Measurements from ENCODE around the gene STH.

STH gene

DNA sequence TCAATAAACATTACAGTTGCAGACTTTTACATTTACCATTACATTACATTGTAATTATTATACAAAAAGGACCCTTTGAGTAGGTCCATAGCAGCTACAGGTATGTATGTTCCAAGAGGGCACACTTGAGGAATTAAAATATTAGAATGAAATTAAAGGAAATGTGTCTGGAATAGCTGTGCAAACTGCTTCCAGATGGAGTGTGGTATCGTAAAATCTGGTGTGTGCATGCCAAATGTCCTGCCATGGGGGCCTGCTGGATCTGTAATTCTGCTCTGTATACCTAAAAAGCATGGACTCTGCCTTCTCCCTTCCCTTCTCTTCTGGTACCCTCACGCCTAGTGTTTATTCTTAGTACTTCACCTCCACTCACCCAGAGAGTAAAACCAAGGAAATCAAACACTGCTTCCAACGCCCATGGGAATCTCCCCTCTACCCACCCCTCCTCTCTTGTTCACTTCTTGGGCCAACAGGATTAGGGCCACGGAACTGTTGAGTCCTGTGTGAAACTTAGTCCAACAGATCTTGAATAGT lies 38.7 kb downstream of the STH start:
- WGBS (ENCODE audit: extremely low coverage, insufficient coverage, insufficient read length) = no CpG with 5 or more reads among the region's 4 CpGs
- H3K4me2 ChIP-seq (ENCODE audit: low read length) = no peak overlapping the region
- peaks cover 28 to 56% of the 10 kb centered on the region in 2 experiments for H3K36me3 ChIP-seq (ENCODE audit: control insufficient read depth in 1 of 2, insufficient read depth in 2 of 2, low read length in 2 of 2)
- no peak overlapping the region for H3K4ac ChIP-seq (ENCODE audit: low read depth, low read length)
- H3K4me1 ChIP-seq (ENCODE audit: control insufficient read depth in 1 of 2, insufficient read depth in 2 of 2, low read length in 2 of 2) = no peaks in the 10 kb centered on the region
- no peak overlapping the region for H4K91ac ChIP-seq (ENCODE audit: low read depth, low read length)
- no peak overlapping the region for H2BK12ac ChIP-seq (ENCODE audit: low read length)
- H3K9ac ChIP-seq (ENCODE audit: low read length) = no peak overlapping the region
- no peaks in the 10 kb centered on the region for H3K79me2 ChIP-seq (ENCODE audit: control insufficient read depth, insufficient read depth, low read length, poor library complexity)
- H3K27ac ChIP-seq (ENCODE audit: low read depth, low read length) = no peak overlapping the region
- no peaks in the 10 kb centered on the region for H3K79me1 ChIP-seq (ENCODE audit: low read length)
- no peak overlapping the region for H4K12ac ChIP-seq (ENCODE audit: low read depth, low read length)
- H3K14ac ChIP-seq (ENCODE audit: low read length) = no peak overlapping the region
- no peak overlapping the region for H3K23ac ChIP-seq (ENCODE audit: low read length)
- no peak overlapping the region for H2BK5ac ChIP-seq (ENCODE audit: low read depth, low read length, poor library complexity)
- no peaks in the 10 kb centered on the region for H3K27me3 ChIP-seq (ENCODE audit: insufficient read depth, low read length)
- no peak overlapping the region for H3K18ac ChIP-seq (ENCODE audit: low read length)
- no peak overlapping the region for H2AFZ ChIP-seq (ENCODE audit: insufficient read depth, low read length, poor library complexity)
- H4K8ac ChIP-seq (ENCODE audit: low read depth, low read length) = no peak overlapping the region
- no peak overlapping the region for H2BK120ac ChIP-seq (ENCODE audit: insufficient read depth, low read length, poor library complexity)
- no peak for DNase-seq
- H3K9me3 ChIP-seq (ENCODE audit: insufficient read depth, low read depth, low read length) = no peaks in the 10 kb centered on the region
- H3K4me3 ChIP-seq (ENCODE audit: low read depth, low read length) = no peak overlapping the region
- no peak overlapping the region for H2AK5ac ChIP-seq (ENCODE audit: low read length)

DNA sequence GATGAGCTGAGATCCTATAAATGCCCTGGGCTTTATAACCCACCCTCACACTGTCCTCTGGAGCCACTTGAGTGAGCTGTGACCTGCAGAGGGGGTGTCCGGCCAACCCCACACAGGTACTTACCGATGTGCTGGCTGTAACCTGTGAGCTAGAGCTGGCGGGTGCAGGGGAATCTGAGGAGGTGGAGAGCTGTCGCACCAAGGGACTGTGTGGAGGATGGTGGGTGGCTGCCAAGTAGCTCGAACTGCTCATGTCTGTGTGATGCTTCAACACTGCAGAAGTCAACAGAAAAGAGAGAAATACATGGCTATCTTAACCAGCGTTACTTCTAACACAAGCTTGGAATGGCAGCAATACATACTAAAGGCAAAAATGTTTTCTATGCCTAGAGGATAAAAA lies 39.4 kb downstream of the STH start:
- no peak overlapping the region for H3K4me3 ChIP-seq (ENCODE audit: low read depth, low read length)
- no peak overlapping the region for H3K27ac ChIP-seq (ENCODE audit: low read depth, low read length)
- no peak overlapping the region for H3K4me2 ChIP-seq (ENCODE audit: low read length)
- no peak overlapping the region for H2BK12ac ChIP-seq (ENCODE audit: low read length)
- H3K4me1 ChIP-seq (ENCODE audit: control insufficient read depth in 1 of 2, insufficient read depth in 2 of 2, low read length in 2 of 2) = no peaks in the 10 kb centered on the region
- H4K91ac ChIP-seq (ENCODE audit: low read depth, low read length) = no peak overlapping the region
- WGBS (ENCODE audit: extremely low coverage, insufficient coverage, insufficient read length) = no CpG with 5 or more reads among the region's 6 CpGs
- no peak overlapping the region for H3K4ac ChIP-seq (ENCODE audit: low read depth, low read length)
- H3K9ac ChIP-seq (ENCODE audit: low read length) = no peak overlapping the region
- no peak overlapping the region for H2BK120ac ChIP-seq (ENCODE audit: insufficient read depth, low read length, poor library complexity)
- no peak overlapping the region for H3K18ac ChIP-seq (ENCODE audit: low read length)
- no peaks in the 10 kb centered on the region for H3K79me1 ChIP-seq (ENCODE audit: low read length)
- H3K14ac ChIP-seq (ENCODE audit: low read length) = no peak overlapping the region
- no peak overlapping the region for H4K12ac ChIP-seq (ENCODE audit: low read depth, low read length)
- H2AFZ ChIP-seq (ENCODE audit: insufficient read depth, low read length, poor library complexity) = no peak overlapping the region
- no peaks in the 10 kb centered on the region for H3K9me3 ChIP-seq (ENCODE audit: insufficient read depth, low read depth, low read length)
- no peaks in the 10 kb centered on the region for H3K79me2 ChIP-seq (ENCODE audit: control insufficient read depth, insufficient read depth, low read length, poor library complexity)
- no peak overlapping the region for H4K8ac ChIP-seq (ENCODE audit: low read depth, low read length)
- no peaks in the 10 kb centered on the region for H3K27me3 ChIP-seq (ENCODE audit: insufficient read depth, low read length)
- H3K36me3 ChIP-seq (ENCODE audit: control insufficient read depth in 1 of 2, insufficient read depth in 2 of 2, low read length in 2 of 2) = peaks cover 22 to 52% of the 10 kb centered on the region in 2 experiments
- H3K23ac ChIP-seq (ENCODE audit: low read length) = no peak overlapping the region
- H2AK5ac ChIP-seq (ENCODE audit: low read length) = no peak overlapping the region
- H2BK5ac ChIP-seq (ENCODE audit: low read depth, low read length, poor library complexity) = no peak overlapping the region
- no peak for DNase-seq

DNA sequence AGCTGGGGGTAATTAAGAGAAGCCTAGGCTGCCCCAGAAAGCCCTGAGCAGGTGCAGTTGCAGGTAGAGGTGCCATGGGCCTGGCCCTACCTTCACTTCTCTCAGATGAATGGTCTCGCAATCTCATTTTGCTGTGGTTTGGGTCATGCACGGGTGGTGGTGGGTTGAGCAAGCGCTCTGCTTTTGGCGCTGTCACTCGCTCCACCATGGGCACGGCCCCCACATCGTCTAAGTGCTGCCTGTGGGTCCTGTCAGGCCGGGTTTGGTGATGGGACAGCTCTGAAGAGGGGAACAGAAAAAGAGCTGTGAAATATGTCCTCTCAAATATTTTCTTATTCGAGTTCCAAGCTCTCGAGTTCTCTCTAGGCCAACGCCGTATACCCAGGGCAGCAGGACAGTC lies 39.9 kb downstream of the STH start:
- Histone ChIP-seq H4K8ac (ENCODE audit: low read depth, low read length) (no peak overlapping the region), H3K79me1 (ENCODE audit: low read length) (no peaks in the 10 kb centered on the region), H4K12ac (ENCODE audit: low read depth, low read length) (no peak overlapping the region), H3K18ac (ENCODE audit: low read length) (no peak overlapping the region), H3K23ac (ENCODE audit: low read length) (no peak overlapping the region), H3K4me2 (ENCODE audit: low read length) (no peak overlapping the region), H3K9me3 (ENCODE audit: insufficient read depth, low read depth, low read length) (no peaks in the 10 kb centered on the region), H2AK5ac (ENCODE audit: low read length) (no peak overlapping the region), H3K36me3 (ENCODE audit: control insufficient read depth in 1 of 2, insufficient read depth in 2 of 2, low read length in 2 of 2) (peaks cover 20 to 47% of the 10 kb centered on the region in 2 experiments), H2BK120ac (ENCODE audit: insufficient read depth, low read length, poor library complexity) (no peak overlapping the region), H3K27me3 (ENCODE audit: insufficient read depth, low read length) (no peaks in the 10 kb centered on the region), H4K91ac (ENCODE audit: low read depth, low read length) (no peak overlapping the region), H2AFZ (ENCODE audit: insufficient read depth, low read length, poor library complexity) (no peak overlapping the region), H3K14ac (ENCODE audit: low read length) (no peak overlapping the region), H2BK12ac (ENCODE audit: low read length) (no peak overlapping the region), H2BK5ac (ENCODE audit: low read depth, low read length, poor library complexity) (no peak overlapping the region), H3K4ac (ENCODE audit: low read depth, low read length) (no peak overlapping the region), H3K9ac (ENCODE audit: low read length) (no peak overlapping the region), H3K4me1 (ENCODE audit: control insufficient read depth in 1 of 2, insufficient read depth in 2 of 2, low read length in 2 of 2) (no peaks in the 10 kb centered on the region), H3K4me3 (ENCODE audit: low read depth, low read length) (no peak overlapping the region), H3K27ac (ENCODE audit: low read depth, low read length) (no peak overlapping the region), H3K79me2 (ENCODE audit: control insufficient read depth, insufficient read depth, low read length, poor library complexity) (no peaks in the 10 kb centered on the region)
- DNase-seq = no peak
- no CpG with 5 or more reads among the region's 12 CpGs for WGBS (ENCODE audit: extremely low coverage, insufficient coverage, insufficient read length)

DNA sequence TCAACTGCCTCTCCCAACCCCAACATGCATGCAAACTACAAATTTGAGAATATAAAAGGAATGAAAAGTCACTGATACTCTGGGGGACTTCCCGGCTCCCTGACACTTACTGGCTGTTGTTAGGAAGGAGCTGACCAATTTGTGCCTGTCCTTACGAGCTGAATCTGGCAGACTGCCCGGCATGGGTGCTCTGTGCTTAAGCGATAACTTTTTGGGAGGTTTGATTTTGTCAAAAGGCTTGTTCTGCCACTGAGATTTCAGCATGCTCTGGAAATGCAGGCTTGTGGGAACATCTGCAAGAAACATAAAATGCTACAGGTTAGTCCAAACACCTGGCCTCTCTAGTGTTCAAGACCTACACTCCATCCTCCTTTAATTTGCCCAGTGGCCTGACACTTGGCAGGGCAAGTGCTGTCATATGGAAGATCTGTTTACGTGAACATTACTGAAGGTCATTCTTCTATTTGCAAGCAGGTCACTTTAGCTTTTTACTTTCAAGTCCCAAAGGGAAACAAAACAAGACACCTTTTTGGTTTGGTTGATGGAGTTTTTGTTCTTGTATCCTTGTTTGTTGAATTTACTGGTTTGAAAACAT lies 40.6 kb downstream of the STH start:
- H4K8ac ChIP-seq (ENCODE audit: low read depth, low read length) = no peak overlapping the region
- no peak overlapping the region for H3K4me2 ChIP-seq (ENCODE audit: low read length)
- H3K9me3 ChIP-seq (ENCODE audit: insufficient read depth, low read depth, low read length) = no peaks in the 10 kb centered on the region
- H2AFZ ChIP-seq (ENCODE audit: insufficient read depth, low read length, poor library complexity) = no peak overlapping the region
- H3K4me1 ChIP-seq (ENCODE audit: control insufficient read depth in 1 of 2, insufficient read depth in 2 of 2, low read length in 2 of 2) = no peaks in the 10 kb centered on the region
- no peak overlapping the region for H3K4me3 ChIP-seq (ENCODE audit: low read depth, low read length)
- H3K23ac ChIP-seq (ENCODE audit: low read length) = no peak overlapping the region
- no peak overlapping the region for H3K9ac ChIP-seq (ENCODE audit: low read length)
- H2BK120ac ChIP-seq (ENCODE audit: insufficient read depth, low read length, poor library complexity) = no peak overlapping the region
- no peak for DNase-seq
- no CpG with 5 or more reads among the region's 5 CpGs for WGBS (ENCODE audit: extremely low coverage, insufficient coverage, insufficient read length)
- no peak overlapping the region for H2BK5ac ChIP-seq (ENCODE audit: low read depth, low read length, poor library complexity)
- H2BK12ac ChIP-seq (ENCODE audit: low read length) = no peak overlapping the region
- no peak overlapping the region for H3K14ac ChIP-seq (ENCODE audit: low read length)
- H4K12ac ChIP-seq (ENCODE audit: low read depth, low read length) = no peak overlapping the region
- H3K79me2 ChIP-seq (ENCODE audit: control insufficient read depth, insufficient read depth, low read length, poor library complexity) = no peaks in the 10 kb centered on the region
- no peak overlapping the region for H3K27ac ChIP-seq (ENCODE audit: low read depth, low read length)
- no peak overlapping the region for H2AK5ac ChIP-seq (ENCODE audit: low read length)
- H3K4ac ChIP-seq (ENCODE audit: low read depth, low read length) = no peak overlapping the region
- H4K91ac ChIP-seq (ENCODE audit: low read depth, low read length) = no peak overlapping the region
- no peak overlapping the region for H3K18ac ChIP-seq (ENCODE audit: low read length)
- H3K79me1 ChIP-seq (ENCODE audit: low read length) = no peaks in the 10 kb centered on the region
- H3K27me3 ChIP-seq (ENCODE audit: insufficient read depth, low read length) = no peaks in the 10 kb centered on the region
- H3K36me3 ChIP-seq (ENCODE audit: control insufficient read depth in 1 of 2, insufficient read depth in 2 of 2, low read length in 2 of 2) = peaks cover 20 to 42% of the 10 kb centered on the region in 2 experiments
